Adrenal gland (tissue), 5 donors: Measurements from ENCODE around the gene HELLS.

Experiments used
- POLR2A ChIP-seq, 2 donors: fragments of 450-650 bp; IDR thresholded peaks; one replicate each; pipeline ENCODE4 v1.6.1; 2017; ENCODE audit warnings: antibody characterized with exemption in 2 of 2, mild to moderate bottlenecking in 2 of 2, moderate library complexity in 1 of 2
- TF ChIP-seq, protein P1 (sequence below), 6 experiments: fragments of 450-650 bp in 4 of 6; fragments of 200-600 bp in 2 of 6; sonication (generic) in 1 of 6; IDR thresholded peaks; 1 replicate in 5 of 6; 2 replicates in 1 of 6; pipeline versions ENCODE4 v1.5.1 to v1.8.0; 2016 to 2021; ENCODE audit warnings: antibody characterized with exemption in 6 of 6, mild to moderate bottlenecking in 2 of 6, moderate library complexity in 1 of 6
- donor health status: DM: no; HTN: no; CAD: no.

DNA sequence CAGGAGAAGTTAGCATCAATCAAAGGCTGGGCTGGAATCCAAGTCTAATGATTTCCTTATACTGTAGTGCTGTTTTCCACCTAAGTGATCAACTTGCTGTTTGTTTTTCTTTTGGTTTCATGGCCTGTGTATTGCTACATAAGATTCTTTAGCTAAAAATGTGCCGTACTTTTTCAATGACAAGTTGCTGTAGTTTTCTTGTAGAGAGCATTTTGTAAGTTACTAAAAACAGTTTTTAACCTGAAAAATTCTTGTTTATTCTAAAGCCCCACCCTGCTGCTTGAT is 1.3 kb downstream of the HELLS start:
- TF ChIP-seq, protein P1, sequence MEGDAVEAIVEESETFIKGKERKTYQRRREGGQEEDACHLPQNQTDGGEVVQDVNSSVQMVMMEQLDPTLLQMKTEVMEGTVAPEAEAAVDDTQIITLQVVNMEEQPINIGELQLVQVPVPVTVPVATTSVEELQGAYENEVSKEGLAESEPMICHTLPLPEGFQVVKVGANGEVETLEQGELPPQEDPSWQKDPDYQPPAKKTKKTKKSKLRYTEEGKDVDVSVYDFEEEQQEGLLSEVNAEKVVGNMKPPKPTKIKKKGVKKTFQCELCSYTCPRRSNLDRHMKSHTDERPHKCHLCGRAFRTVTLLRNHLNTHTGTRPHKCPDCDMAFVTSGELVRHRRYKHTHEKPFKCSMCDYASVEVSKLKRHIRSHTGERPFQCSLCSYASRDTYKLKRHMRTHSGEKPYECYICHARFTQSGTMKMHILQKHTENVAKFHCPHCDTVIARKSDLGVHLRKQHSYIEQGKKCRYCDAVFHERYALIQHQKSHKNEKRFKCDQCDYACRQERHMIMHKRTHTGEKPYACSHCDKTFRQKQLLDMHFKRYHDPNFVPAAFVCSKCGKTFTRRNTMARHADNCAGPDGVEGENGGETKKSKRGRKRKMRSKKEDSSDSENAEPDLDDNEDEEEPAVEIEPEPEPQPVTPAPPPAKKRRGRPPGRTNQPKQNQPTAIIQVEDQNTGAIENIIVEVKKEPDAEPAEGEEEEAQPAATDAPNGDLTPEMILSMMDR (IDR thresholded peaks at IDR 0.05): no peak
- TF ChIP-seq POLR2A (IDR thresholded peaks at IDR 0.05): no peak
